ENCODE measurements around the gene AUTS2.

The AUTS2 gene

GRCh38 chr7:69613846-69614245, 15.6 kb downstream of the AUTS2 start:
- H3K9me2 ChIP-seq (replicated peaks; ENCODE audit: insufficient read depth, low read length): no peaks in the 10 kb centered on the region
- H3K9me3 ChIP-seq (ENCODE audit: insufficient read depth, low read length): no peaks in the 10 kb centered on the region
- H3F3A ChIP-seq (ENCODE audit: insufficient read depth): no peaks in the 10 kb centered on the region
- H4K20me1 ChIP-seq (ENCODE audit: low read depth, low read length): peaks cover 76% of the 10 kb centered on the region
- peaks cover 95% of the 10 kb centered on the region for H3K79me2 ChIP-seq (ENCODE audit: insufficient read depth, low read length)
- TF ChIP-seq CTCF (IDR thresholded peaks at IDR 0.05; ENCODE audit: insufficient read depth, low read length, poor library complexity, severe bottlenecking): no peak
- TF ChIP-seq EZH2phosphoT487 (conservative IDR thresholded peaks at IDR 0.05; ENCODE audit: low read length): no peak
- H3K4me2 ChIP-seq (ENCODE audit: low read depth, low read length, poor library complexity, severe bottlenecking): no peak overlapping the region
- H3K27me3 ChIP-seq (ENCODE audit: low read length): no peaks in the 10 kb centered on the region
- no peak overlapping the region for H2AFZ ChIP-seq (ENCODE audit: low read depth, low read length, severe bottlenecking)
- no peak overlapping the region for H3K27ac ChIP-seq (ENCODE audit: low read depth, low read length)
- no peak overlapping the region for H3K9ac ChIP-seq (ENCODE audit: low read length)
- H3K4me3 ChIP-seq (ENCODE audit: insufficient read depth, low read length, poor library complexity, severe bottlenecking): no peak overlapping the region
- no peaks in the 10 kb centered on the region for H3K36me3 ChIP-seq (ENCODE audit: low read length)

GRCh38 chr7:69615685-69616084, 17.4 kb downstream of the AUTS2 start:
- Histone ChIP-seq H4K20me1 (ENCODE audit: low read depth, low read length) (peaks cover 64% of the 10 kb centered on the region), H3K4me3 (ENCODE audit: insufficient read depth, low read length, poor library complexity, severe bottlenecking) (no peak overlapping the region), H3K4me2 (ENCODE audit: low read depth, low read length, poor library complexity, severe bottlenecking) (no peak overlapping the region), H3K9me3 (ENCODE audit: insufficient read depth, low read length) (no peaks in the 10 kb centered on the region), H3K27ac (ENCODE audit: low read depth, low read length) (no peak overlapping the region), H3K79me2 (ENCODE audit: insufficient read depth, low read length) (peaks cover 95% of the 10 kb centered on the region), H3K36me3 (ENCODE audit: low read length) (no peaks in the 10 kb centered on the region), H3K9me2 (replicated peaks; ENCODE audit: insufficient read depth, low read length) (no peaks in the 10 kb centered on the region), H3K27me3 (ENCODE audit: low read length) (no peaks in the 10 kb centered on the region), H2AFZ (ENCODE audit: low read depth, low read length, severe bottlenecking) (no peak overlapping the region), H3K9ac (ENCODE audit: low read length) (no peak overlapping the region), H3F3A (ENCODE audit: insufficient read depth) (no peaks in the 10 kb centered on the region)
- TF ChIP-seq EZH2phosphoT487 (conservative IDR thresholded peaks at IDR 0.05; ENCODE audit: low read length): no peak
- no peak for TF ChIP-seq CTCF (IDR thresholded peaks at IDR 0.05; ENCODE audit: insufficient read depth, low read length, poor library complexity, severe bottlenecking)

DNA sequence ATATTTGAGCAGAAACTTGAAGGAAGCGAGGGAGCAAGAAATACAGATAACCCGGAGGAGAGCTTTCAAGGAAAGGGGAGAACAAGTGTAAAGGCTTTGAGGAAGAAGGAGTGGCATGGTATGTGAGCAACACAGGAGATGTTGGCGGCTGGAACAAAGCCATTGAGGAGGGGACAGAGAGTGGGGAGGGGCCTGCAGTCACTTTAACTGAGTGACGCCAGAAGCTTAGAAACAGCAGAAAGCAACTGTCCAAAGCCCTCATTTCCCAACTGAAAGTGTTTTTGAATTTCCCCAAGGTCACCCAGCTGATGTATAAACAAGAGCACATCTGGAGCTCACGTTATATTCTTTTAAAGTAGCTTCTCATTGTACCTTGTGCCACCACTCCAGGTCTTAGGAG, 19.1 kb downstream of the AUTS2 start:
- H3K9me3 ChIP-seq (ENCODE audit: insufficient read depth, low read length): no peaks in the 10 kb centered on the region
- no peak overlapping the region for H3K9ac ChIP-seq (ENCODE audit: low read length)
- H3F3A ChIP-seq (ENCODE audit: insufficient read depth): no peaks in the 10 kb centered on the region
- H3K4me3 ChIP-seq (ENCODE audit: insufficient read depth, low read length, poor library complexity, severe bottlenecking): no peak overlapping the region
- no peak for TF ChIP-seq EZH2phosphoT487 (conservative IDR thresholded peaks at IDR 0.05; ENCODE audit: low read length)
- no peak for TF ChIP-seq CTCF (IDR thresholded peaks at IDR 0.05; ENCODE audit: insufficient read depth, low read length, poor library complexity, severe bottlenecking)
- H3K27me3 ChIP-seq (ENCODE audit: low read length): no peaks in the 10 kb centered on the region
- peaks cover 66% of the 10 kb centered on the region for H4K20me1 ChIP-seq (ENCODE audit: low read depth, low read length)
- peaks cover 95% of the 10 kb centered on the region for H3K79me2 ChIP-seq (ENCODE audit: insufficient read depth, low read length)
- H3K4me2 ChIP-seq (ENCODE audit: low read depth, low read length, poor library complexity, severe bottlenecking): no peak overlapping the region
- no peaks in the 10 kb centered on the region for H3K36me3 ChIP-seq (ENCODE audit: low read length)
- H2AFZ ChIP-seq (ENCODE audit: low read depth, low read length, severe bottlenecking): no peak overlapping the region
- no peaks in the 10 kb centered on the region for H3K9me2 ChIP-seq (replicated peaks; ENCODE audit: insufficient read depth, low read length)
- no peak overlapping the region for H3K27ac ChIP-seq (ENCODE audit: low read depth, low read length)

All from SU-DHL-6 (cell line).